ENCODE data around the gene LY9. TPM values are rescaled to one million over a fixed set of nuclear protein-coding genes. Genes with fewer than 3 reads are reported as not detected.

The LY9 gene
- total RNA-seq, 1 experiment from 2014 or later, result 6.9 TPM

DNA sequence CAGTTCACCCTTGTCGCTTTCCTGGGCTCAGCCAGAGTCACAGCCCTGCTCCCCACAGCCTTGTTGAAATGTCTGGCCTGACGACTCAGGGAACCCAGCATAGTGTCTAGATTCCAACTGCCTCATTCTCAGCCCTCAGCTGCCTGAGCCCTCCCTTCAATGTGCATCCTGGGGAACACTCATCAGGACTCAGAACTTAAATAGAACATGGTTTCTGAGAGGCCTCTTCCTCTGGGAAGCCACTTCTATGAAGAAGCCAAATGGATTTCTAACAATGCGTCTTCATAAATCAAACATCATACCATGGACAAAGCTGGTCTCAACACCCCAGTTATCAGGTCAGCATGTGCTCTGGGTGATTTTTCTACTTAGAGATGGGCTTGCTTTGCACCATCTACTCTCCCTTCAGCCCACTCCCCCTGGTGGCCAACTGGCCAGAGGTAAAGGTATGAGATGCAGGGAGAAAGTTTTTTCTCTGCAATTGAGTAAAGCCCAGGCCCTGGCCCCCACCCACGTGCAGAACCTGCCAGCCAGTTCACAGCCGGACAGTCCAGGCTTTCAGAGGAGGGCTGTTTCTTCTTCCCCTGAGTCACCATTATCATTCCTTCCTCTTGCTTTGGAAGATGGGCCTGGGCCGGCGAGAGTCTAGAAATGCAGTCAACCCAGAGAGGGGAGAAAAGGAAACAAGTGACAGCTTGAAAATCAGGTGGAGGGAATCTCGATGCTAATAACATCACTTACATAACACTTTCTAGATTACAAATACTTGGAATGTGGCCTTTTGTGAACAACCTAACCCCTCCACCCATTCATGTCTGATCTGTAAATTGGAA is 34.6 kb downstream of the LY9 start:
- Histone ChIP-seq H3K79me2 (ENCODE audit: low read depth) (no peaks in the 10 kb centered on the region), H3K27me3 (ENCODE audit: insufficient read depth, low read depth) (no peaks in the 10 kb centered on the region), H3K9me2 (ENCODE audit: insufficient read depth) (no peaks in the 10 kb centered on the region), H2AFZ (no peak overlapping the region), H3K9me3 (ENCODE audit: insufficient read depth, low read depth) (no peaks in the 10 kb centered on the region), H3K4me1 (replicated peaks; ENCODE audit: insufficient read depth) (peaks cover 28% of the 10 kb centered on the region), H3K27ac (no peak overlapping the region), H4K20me1 (ENCODE audit: insufficient read depth) (no peaks in the 10 kb centered on the region), H3K4me3 (no peak overlapping the region), H3F3A (ENCODE audit: insufficient read depth, low read depth) (peaks cover 20% of the 10 kb centered on the region; the same call in 1 of the 2 replicates), H3K36me3 (ENCODE audit: low read depth) (no peaks in the 10 kb centered on the region), H3K4me2 (no peak overlapping the region)
- BruUV-seq (replicated peaks), result no TSS peak
- ChIA-PET POLR2A (ENCODE audit: unreplicated experiment) (no interaction called here), CTCF (interaction anchor here (0.5 kb wide), 1 partner anchor 24 kb away, joined by 6 read pairs; no protein-coding TSS in a partner anchor)
- intact Hi-C loops (cut with micrococcal nuclease; ENCODE audit: unreplicated experiment), result loop anchor here (1.0 kb wide), 2 partner anchors 49 to 82 kb away; no protein-coding TSS in a partner anchor
- peak; percentile 48 to 64 for DNase-seq
- TF ChIP-seq EZH2 (IDR thresholded peaks at IDR 0.05; ENCODE audit: low read depth), result no peak
- peak; percentile 87 for TF ChIP-seq CTCF (conservative IDR thresholded peaks at IDR 0.05)

DNA sequence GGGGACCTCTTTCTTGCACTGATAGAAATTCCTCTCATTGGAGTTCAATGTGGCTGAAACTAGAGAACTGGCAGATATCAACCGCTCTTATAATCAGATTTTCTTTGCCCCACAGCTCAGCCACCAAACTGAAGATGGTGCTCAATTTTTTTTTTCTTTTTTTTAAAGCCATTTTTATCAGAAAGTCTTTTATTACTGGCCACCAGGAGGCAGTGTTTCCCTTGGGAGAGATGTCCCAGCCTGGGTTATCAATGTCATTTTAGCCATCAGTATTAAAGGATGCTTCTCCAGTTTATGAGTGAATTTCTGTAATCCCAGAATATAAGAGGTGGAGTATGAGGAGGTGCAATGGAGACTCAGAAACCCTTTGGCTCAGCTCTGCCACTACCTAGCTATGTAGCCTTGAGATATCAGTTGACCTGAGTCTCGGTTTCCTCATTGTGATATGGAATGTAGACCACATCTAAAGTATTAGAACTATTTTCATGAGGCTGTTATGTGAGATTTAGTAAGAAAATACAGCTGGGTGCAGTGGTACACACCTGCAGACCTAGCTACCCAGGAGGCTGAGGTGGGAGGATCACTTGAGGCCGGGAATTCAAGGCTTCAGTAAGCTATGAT is 39.1 kb downstream of the LY9 start:
- no peak overlapping the region for H3K4me2 ChIP-seq
- H4K20me1 ChIP-seq (ENCODE audit: insufficient read depth), result no peaks in the 10 kb centered on the region
- peaks cover 4% of the 10 kb centered on the region; the same call in 1 of the 2 replicates for H3K4me1 ChIP-seq (replicated peaks; ENCODE audit: insufficient read depth)
- BruUV-seq (replicated peaks), result no TSS peak
- no peaks in the 10 kb centered on the region for H3K9me2 ChIP-seq (ENCODE audit: insufficient read depth)
- POLR2A ChIA-PET (ENCODE audit: unreplicated experiment), result interaction anchor here (0.6 kb wide), 1 partner anchor 155 kb away, joined by 3 read pairs; no protein-coding TSS in a partner anchor
- no peaks in the 10 kb centered on the region for H3K27me3 ChIP-seq (ENCODE audit: insufficient read depth, low read depth)
- H3K36me3 ChIP-seq (ENCODE audit: low read depth), result no peaks in the 10 kb centered on the region
- intact Hi-C loops (cut with micrococcal nuclease; ENCODE audit: unreplicated experiment), result loop anchor here (1.0 to 5.0 kb wide), 4 partner anchors 108 to 304 kb away; no protein-coding TSS in a partner anchor
- no peak overlapping the region for H3K27ac ChIP-seq
- H3F3A ChIP-seq (ENCODE audit: insufficient read depth, low read depth), result peaks cover 4% of the 10 kb centered on the region; the same call in 1 of the 2 replicates
- no peaks in the 10 kb centered on the region for H3K9me3 ChIP-seq (ENCODE audit: insufficient read depth, low read depth)
- CTCF ChIA-PET, result interaction anchor here (0.6 to 1.9 kb wide), 4 partner anchors 39 to 155 kb away, joined by 3 to 5 read pairs (median 4); partner anchors contain the start of gene LY9
- DNase-seq, result peak in 1 of 2 experiments; percentile 35
- no peak overlapping the region for H2AFZ ChIP-seq
- no peak overlapping the region for H3K4me3 ChIP-seq
- no peaks in the 10 kb centered on the region for H3K79me2 ChIP-seq (ENCODE audit: low read depth)
- TF ChIP-seq CTCF (conservative IDR thresholded peaks at IDR 0.05) (peak; percentile 93), EZH2 (IDR thresholded peaks at IDR 0.05; ENCODE audit: low read depth) (no peak)

GRCh38 chr1:160835751-160836150 is 39.8 kb downstream of the LY9 start:
- Histone ChIP-seq H3K27ac (no peak overlapping the region), H3K4me3 (no peak overlapping the region), H3K36me3 (ENCODE audit: low read depth) (no peaks in the 10 kb centered on the region), H3K9me3 (ENCODE audit: insufficient read depth, low read depth) (no peaks in the 10 kb centered on the region), H3K9me2 (ENCODE audit: insufficient read depth) (no peaks in the 10 kb centered on the region), H3K4me1 (replicated peaks; ENCODE audit: insufficient read depth) (peaks cover 4% of the 10 kb centered on the region; the same call in 1 of the 2 replicates), H4K20me1 (ENCODE audit: insufficient read depth) (no peaks in the 10 kb centered on the region), H3F3A (ENCODE audit: insufficient read depth, low read depth) (peaks cover 4% of the 10 kb centered on the region; the same call in 1 of the 2 replicates), H3K4me2 (no peak overlapping the region), H3K27me3 (ENCODE audit: insufficient read depth, low read depth) (no peaks in the 10 kb centered on the region), H3K79me2 (ENCODE audit: low read depth) (no peaks in the 10 kb centered on the region), H2AFZ (no peak overlapping the region)
- TF ChIP-seq EZH2 (IDR thresholded peaks at IDR 0.05; ENCODE audit: low read depth), result no peak
- TF ChIP-seq CTCF (conservative IDR thresholded peaks at IDR 0.05), result no peak
- intact Hi-C loops (cut with micrococcal nuclease; ENCODE audit: unreplicated experiment), result loop anchor here (1.0 to 5.0 kb wide), 4 partner anchors 109 to 303 kb away; no protein-coding TSS in a partner anchor
- POLR2A ChIA-PET (ENCODE audit: unreplicated experiment), result no interaction called here
- no TSS peak for BruUV-seq (replicated peaks)
- DNase-seq, result no peak
- CTCF ChIA-PET, result interaction anchor here (0.6 to 1.9 kb wide), 3 partner anchors 109 to 155 kb away, joined by 3 to 5 read pairs (median 5); no protein-coding TSS in a partner anchor
